Measurements from ENCODE around the gene GABRB1.
A peak's percentile ranks its signal among the peaks of the same experiment; 100 is the strongest.

The GABRB1 gene

DNA sequence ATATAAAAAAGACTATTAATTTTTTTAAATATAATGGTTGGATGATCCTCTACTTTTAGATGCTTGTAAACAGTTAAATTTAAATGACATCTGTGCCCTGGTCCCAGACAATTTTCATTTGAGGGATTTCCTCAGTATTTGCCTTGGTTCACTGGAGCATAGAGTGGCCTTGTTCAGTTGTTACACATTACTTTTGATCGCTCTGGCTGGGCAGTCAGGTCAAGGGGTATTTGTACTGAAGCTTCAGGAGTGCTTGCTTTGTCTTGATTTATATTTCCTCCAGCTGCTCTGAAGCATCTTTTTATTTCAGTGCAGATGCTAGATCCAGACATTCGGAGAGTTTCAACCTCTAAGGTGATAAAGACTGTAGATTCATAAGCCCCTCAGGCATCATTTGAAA lies 382.2 kb downstream of the GABRB1 start:
- peak; percentile 48 for DNase-seq

DNA sequence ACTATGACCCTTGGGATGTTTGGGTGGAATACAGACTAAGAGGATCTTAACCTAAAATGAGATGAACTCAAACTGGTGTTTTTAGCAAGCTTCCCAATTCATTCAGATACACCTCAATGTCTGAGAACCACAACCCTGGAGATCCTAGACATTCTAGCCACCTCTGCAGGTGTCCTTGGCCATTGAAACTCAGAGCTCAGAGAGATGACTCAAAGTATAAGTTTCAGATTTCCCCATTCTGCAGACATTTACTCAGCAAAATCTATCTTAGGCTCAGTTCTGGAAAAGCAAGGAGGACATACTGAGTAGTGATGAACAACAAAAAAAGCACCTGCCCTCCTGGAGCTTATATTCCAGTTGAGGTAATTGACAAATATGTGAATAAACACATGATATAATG lies 384.4 kb downstream of the GABRB1 start:
- no peak for DNase-seq

DNA sequence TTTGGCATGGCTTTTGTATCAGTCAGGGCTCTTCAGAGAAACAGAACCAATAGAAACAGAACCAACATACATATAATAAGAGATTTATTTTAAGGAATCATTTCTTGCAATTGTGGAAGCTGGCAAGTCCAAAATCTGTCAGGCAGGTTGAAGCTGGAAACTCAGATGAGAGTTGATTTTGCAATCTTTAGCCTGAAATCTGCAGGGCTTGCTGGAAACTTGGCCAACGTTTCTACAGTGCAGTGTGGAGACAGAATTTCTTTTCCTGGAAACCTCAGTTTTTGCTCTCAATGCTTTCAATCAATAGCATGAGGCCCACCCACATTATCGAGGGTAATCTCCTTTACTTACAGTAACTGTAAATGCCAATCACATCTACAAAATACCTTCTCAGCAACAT lies 386.8 kb downstream of the GABRB1 start:
- no peak for DNase-seq

DNA sequence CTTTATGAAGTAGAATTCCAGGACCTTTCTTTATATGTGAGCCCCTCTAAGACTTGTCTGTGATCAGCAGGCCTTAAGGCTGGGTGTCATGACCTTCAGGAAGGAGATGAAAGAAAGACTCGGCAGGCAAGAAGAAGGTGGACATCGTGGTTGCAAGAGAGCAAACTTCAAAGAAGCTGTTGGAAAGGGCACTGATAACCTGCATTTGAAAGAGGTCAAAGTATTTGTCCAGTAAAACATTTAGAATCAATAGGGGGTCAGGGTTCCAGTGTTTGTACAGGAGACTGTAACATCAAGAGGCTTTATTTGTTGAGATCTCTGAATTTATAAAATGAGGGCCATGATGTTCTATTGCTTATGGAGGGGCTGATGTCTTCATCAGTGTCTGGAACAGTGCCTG lies 387.9 kb downstream of the GABRB1 start:
- DNase-seq: no peak

DNA sequence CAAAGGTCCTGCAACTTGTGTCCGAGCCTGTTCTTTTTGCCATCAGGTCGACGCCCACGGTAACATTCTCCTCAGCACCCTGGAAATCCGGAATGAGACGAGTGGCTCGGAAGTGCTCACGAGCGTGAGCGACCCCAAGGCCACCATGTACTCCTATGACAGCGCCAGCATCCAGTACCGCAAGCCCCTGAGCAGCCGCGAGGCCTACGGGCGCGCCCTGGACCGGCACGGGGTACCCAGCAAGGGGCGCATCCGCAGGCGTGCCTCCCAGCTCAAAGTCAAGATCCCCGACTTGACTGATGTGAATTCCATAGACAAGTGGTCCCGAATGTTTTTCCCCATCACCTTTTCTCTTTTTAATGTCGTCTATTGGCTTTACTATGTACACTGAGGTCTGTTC lies 394.3 kb downstream of the GABRB1 start:
- no peak for DNase-seq

DNA sequence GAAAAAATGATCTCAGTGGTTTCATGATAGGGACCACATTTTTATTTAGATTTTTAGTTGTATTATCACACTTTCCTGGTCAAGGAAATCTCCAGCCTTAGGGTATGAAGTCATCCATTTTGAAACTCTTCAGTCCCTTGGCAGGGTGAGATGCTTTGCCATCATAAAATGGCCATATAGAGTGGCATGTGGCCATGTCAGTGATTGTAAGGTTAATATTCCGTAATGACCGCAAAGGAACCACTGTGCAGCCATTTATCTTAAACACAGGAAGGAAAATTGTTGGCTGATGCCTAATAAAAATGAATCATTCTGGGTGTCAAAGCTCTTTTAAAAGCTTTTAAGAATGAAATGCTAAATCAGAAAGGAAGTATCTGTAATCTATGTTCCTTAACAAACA lies 396.6 kb downstream of the GABRB1 start:
- no peak for DNase-seq

DNA sequence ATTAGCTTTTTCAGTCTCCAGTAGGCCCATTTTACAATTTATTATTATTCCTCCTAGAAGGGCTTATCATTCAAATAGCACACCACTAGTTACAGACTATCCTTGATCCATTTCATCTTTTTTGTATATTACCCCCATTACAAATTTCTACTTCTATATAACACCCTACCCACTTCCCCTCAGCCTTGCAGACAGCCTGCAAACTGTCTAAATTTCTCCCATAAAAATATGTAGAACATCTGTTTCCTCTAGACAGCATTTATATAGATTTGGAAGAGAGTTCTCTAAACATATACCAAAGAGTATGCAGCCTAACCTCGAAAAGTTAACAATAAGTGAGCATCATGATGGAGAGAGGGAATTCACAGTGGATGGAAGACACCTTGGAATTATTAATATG lies 401.4 kb downstream of the GABRB1 start:
- DNase-seq: no peak

DNA sequence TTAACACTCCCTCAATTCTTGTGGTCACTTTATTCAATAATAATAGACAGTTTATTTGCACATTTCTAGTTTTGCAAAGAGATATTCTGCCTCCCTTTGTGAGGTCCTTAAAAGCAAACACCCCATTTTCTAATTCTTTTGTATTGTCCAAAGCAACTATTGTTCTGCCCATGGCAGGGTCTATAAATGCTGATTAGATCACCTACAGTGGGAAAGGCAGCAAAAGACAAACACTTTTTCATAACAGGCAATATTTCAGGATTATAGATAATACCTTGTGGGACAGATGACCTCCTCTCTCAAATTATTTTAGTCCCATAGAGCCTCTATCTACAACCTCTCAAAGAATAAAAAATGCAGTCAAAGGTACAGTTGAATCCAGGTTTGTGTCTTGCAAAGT lies 403.6 kb downstream of the GABRB1 start:
- no peak for DNase-seq

DNA sequence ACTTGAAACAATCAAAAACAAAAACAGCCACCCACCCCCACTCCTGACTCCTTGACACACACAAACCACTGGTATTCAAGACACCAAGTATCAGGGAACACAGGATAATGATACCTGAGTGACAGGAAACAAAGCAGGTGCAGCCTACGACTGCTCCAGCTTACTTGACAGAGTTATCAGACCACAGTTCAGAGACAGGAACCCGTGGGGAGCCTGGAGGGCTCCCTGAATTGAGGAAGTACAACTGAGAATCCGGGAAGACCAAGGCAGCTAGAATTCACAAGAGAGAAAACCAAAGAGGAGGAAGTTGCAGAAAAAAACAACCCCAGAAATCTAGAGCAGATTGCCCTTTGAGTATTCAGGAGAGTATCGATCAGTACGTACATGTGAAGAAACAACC lies 411.6 kb downstream of the GABRB1 start:
- DNase-seq: no peak

DNA sequence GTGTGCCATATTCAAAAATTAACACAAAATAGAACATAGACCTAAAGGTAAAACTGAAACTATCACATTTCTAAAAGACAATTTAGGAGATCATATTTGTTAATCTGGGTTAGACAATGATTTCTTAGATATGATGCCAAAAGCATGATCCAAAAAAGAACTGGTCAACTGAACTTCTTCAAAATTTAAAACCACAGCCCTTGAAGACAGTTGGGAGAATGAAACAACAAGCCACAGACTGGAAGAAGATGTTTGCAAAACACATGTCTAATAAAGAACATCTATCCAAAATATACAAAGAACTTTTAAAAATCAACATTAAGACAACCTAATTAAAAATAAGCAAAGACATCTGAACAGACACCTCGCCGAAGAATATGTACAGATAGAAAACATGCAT lies 412.7 kb downstream of the GABRB1 start:
- no peak for DNase-seq

DNA sequence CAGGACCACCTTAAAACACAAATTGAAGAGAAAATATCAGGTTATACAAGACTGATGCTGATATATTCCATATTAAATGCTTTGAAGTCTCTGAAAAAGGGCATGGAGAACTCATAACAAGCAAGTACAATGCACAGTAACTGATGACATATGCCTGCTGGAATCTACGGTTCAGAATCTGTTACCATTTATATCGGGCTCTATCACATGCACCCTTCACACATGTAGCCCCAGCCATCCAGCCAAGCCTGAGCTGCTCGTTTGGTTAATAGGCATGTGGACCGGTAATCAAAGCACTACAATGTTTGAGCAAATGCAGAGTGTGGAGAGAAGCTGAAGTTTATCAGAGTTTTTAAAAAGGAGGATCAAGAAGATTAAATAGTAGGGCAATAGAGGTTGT lies 420.3 kb downstream of the GABRB1 start:
- DNase-seq: no peak

DNA sequence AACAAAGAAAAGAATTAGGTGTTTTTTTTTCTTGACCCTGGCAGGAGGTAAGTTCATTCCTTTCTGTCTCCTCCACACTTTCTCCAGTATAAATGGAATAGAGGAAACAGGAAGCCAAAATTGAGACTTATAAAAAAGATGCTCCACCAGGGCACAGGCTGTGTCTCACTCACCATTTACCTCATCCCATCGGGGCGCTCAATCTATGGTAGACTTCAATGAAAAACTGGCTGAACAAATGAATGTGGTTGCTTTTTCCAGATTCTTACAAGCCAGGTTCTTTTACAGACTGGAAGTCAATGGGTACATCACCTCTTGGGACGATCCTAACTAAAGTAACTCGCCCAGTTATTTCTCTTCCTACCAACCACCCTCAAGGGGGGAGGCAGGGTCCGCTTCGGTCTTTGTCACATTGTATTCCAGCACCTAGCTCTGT lies 431.4 kb downstream of the GABRB1 start:
- DNase-seq: no peak

DNA sequence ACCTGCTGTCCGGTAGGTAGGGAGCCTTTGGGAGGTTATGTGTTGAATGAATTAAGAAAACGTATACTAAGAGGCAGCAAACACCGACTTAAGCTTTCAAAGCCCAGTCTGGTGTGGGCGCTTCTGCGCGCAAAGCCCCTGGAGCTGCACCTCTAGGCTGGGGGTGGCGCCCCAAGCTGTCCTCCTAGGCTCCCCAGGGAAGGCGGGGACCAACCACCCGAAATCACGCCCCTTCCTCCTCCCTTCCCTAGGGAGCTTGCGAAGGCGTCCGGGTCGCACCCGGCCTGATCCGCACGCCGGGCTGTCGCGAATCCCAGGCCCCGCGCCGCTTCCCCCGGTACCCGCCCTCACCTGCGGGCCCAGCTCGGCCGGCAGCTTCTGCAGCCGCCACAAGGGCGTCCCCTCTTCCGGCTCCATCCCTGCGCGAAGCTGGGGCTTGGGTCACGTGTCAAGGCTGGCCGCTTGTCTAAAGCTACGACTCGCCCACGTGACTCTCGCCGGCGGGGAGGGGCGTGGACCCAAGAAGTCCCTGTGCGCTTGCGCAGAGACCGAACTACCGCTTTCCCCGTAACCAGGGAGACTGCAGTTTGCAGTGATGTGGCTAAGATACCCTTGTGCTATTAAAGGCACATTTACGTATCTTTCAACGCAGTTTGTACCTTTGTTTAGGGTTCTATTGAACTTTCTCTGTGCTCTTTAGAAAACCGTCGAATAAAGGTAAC lies 432.0 kb downstream of the GABRB1 start, which contains the start of gene COMMD8:
Gene COMMD8, minus strand, starts transcription at position 468 of the 722 bp plus-strand sequence. Its CDS starts 51 bp downstream, at position 417.
- peak; percentile 92 for DNase-seq

DNA sequence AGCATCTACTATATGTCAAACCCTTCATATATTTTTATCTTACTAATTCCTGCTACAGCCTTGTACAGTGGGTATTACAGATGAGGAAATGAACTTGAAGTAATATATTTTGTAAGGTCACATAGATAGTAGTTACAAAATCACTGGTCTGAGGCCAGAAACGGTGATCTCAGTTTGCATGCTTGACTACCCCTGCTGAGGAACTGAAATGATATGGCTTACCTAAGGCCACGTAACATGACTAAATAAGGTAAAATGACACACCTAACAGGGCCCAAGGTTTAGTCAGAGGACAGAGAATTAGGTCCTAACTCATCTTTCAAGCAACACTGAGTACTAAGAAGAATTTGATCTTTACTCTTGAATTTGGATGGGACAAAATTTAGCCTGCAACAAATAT lies 433.6 kb downstream of the GABRB1 start:
- no peak for DNase-seq

DNA sequence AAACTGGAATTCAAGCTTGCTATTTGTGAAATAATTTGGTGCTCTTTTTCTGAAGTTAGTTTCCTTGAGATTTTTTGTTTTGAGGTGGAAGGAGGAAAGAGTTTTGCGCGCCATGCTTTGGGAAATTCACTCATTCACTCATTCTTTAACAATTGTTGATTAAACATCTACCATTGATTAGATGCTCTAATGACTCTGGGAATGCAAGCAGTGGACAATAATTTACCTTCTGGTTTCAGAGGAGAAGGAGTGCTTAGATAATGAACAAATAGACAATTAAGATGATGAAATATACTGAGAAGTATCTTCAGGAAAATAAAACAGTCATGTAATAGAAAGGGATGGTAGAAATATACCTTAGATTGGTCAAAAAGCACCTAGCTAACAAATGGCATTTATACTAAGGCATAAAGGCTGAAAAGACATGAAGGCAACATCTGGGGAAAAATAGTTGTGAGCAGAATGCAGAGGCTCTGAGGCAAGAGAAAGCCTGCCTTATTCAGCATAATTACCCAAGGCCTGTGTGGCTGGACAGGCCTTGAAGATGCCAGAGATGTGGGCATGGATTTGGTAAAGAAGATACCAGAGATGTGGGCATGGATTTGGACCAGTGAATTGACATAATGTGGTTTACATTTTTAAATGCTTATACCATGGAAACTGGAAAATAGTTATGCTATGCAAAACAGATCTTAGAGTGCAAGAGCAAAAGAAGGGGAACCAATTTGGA lies 434.9 kb downstream of the GABRB1 start:
- DNase-seq: no peak

DNA sequence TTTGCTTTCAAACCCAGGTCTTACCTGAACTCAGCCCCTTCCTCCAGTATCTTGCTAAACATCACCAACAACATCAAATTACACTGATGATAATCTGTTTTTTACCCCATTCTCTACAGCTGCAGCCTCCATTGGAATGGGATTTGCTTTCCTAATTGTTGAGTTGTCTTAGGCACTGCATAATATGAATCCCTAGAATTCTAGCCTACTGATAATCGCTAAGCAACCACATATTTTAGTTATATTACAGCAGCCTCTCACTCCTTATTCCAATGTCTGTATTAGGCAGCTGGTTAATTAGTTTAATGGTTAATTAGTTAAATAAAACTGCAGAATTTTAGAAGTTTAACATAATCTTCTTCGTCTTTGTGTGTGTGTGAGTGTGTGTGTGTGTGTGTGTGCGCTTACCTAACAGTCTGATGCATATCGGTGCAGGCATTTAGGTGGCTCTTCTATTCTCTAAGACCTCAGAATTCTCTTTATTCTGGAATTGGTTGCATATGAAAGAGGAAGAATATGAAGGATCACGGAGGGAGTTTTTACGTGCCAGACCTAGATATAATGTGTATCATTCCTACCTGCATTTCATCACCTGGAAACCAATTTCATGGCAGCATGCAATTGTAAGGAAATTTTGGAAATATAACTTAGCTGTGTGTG lies 437.5 kb downstream of the GABRB1 start:
- no peak for DNase-seq

DNA sequence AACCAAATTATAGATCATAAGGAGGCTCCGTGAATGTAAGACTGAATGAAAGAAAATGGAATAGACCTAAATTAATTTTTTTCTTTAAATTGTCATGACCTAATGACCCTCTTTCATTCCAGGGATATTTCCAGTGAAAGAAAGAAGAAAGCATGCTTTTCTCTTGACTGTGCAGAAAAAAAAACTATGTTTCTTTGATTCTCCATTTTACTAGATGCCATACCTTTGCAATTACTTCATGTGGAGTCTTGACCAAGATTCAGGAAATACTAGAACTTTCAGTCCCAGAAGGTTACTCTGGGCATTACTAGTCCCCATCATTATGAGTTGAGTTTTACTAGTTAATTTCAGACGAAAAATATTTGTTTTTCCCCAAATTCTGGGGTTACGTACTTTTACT lies 438.6 kb downstream of the GABRB1 start:
- DNase-seq: no peak

DNA sequence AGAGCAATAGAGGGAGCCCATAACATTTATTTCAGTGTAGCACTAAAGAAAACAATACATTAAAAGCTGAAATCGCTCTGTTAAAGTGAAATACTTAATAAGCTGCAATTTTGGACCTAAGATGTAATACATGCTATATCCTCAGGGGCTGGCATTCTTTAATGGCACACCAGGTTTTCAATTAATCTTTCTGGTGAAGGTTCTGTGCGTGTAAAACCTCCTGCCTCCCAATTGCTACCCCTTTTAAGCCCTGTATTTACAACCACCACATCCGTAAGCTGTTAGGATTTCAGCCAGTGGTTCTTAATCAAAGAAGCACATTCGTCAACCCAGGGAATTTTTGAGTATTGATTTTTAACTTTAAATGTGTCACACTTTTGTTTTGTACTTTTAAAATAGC lies 439.7 kb downstream of the GABRB1 start:
- DNase-seq: no peak

DNA sequence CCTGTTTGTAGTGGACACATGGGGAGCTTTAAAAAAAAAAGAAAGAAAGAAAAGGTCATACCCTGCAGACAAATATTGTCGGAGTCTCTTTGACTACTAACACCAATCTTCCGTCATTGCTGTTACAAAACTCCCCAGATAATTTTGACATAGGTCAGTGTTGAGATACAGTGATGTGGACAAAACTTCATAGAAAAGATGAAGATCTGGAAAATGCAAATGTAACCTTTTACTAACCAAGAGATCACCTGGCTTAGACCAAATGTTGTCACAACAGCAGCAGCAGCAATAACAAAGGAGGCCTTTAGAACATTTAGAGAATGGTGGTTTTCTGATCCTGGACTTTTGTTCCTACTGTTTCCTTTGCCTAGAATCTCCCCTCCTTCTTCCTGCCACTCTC lies 440.2 kb downstream of the GABRB1 start:
- DNase-seq: no peak

DNA sequence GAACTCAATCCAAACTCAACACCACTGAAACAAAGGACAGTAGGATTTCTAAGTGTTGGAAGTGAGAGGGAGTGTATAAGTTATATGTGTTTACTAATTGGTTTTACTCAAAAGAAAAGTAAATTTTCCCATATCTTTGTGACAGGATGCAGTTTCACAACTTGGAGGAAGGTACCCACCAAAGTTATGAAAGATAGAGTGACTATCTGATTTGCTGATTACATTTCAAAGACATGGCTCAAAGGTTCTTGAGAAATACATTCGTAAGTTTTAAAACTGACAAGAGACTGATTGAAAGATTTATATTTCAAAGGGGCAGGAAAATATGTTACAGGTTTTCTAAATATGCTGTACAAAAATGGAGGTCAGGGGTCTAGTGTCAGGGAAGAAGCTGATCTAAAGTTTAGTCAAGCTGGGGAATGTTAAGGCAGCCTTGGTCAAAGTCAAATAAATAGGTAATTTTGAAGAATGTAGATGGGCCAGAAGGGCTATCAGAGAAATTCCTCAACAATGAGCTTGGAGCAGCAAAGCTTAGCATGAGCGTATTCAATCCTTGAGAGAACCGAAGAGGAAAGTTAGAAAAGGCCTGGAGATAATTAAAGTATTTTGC lies 441.9 kb downstream of the GABRB1 start:
- DNase-seq: no peak

DNA sequence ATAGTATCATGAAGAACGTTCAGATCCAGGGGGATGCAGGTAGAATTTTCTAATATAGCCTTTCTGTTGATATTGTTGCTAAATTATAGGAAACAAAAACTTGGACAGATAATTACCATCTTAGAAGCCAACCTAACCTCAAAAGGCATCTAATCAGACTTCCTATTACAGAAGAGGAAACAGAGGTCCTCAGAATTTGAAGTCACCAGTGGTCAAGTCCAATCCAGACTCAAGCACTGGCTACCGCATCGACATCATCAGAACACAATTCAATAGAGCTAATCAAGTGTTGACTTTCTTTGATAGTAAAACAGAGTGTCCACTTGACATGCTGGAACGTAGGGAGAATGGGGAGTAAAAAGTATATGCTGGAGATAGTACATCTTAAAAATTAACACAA lies 443.4 kb downstream of the GABRB1 start:
- no peak for DNase-seq

DNA sequence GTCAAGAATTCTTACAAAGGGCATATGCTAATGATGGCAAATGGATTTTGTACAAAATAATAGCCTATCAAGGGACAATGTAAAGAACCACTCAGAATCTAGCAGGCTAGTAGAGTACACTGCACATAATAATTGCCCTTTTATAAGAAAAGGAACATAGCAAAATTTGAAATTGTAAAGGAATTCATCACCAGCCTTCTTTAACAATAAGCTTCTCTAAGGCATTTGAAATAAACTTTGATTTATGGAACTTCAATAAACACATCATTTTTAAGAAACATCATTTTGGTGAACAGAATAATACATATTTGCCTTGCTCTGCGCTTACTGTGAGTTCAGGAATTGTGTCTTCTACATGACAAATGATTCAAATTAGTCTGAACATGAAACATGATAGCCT lies 444.0 kb downstream of the GABRB1 start:
- no peak for DNase-seq

Data from NCI-H510A (cell line).